Upper lobe of right lung (tissue), 1 donor: Measurements from ENCODE around the gene MED12L. TPM values are rescaled to one million over a fixed set of nuclear protein-coding genes. Genes with fewer than 3 reads are reported as not detected.

Source experiments
- ATAC-seq: fragments of 200-7000 bp; cut with Tn5 transposase; one replicate; pipeline ENCODE4 v1.9.1; 2020; ENCODE audit warnings: mild to moderate bottlenecking, moderate library complexity
- DNase-seq: peaks from one replicate; pipeline ENCODE4 v3.0.0-alpha.2; 2020
- H3K27ac ChIP-seq: fragments of 200-600 bp; one replicate; pipeline ENCODE4 v1.8.0; 2022
- H3K27me3 ChIP-seq: fragments of 200-600 bp; one replicate; pipeline ENCODE4 v1.8.0; 2022; ENCODE audit warnings: mild to moderate bottlenecking
- H3K36me3 ChIP-seq: fragments of 200-600 bp; one replicate; pipeline ENCODE4 v1.8.0; 2022
- H3K4me1 ChIP-seq: fragments of 200-600 bp; one replicate; pipeline ENCODE4 v1.8.0; 2022
- H3K4me3 ChIP-seq: fragments of 200-600 bp; one replicate; pipeline ENCODE4 v1.8.0; 2022; ENCODE audit warnings: mild to moderate bottlenecking
- H3K9me3 ChIP-seq: fragments of 200-600 bp; one replicate; pipeline ENCODE4 v1.8.0; 2022
- CTCF ChIP-seq: fragments of 200-600 bp; IDR thresholded peaks from one replicate; pipeline ENCODE4 v1.8.0; 2022; ENCODE audit warnings: antibody characterized with exemption
- intact Hi-C: fragments of 100-400 bp; cut with DNase I; formaldehyde crosslinking; loops from one replicate; pipeline ENCODE4 v1.11.0; 2022
- total RNA-seq: library from RNA; stranded (reverse); fragmentation: NEBNext Ultra II Directional; extraction: Animal tissue kit (Norgen Biotek cat#: 25700); gene quantifications from one replicate; pipeline ENCODE4 v1.2.1, GENCODE V29; 2021
- donor health status: DM: no; HTN: yes; CAD: no; lungs with severe emphysema.

Gene MED12L
- total RNA-seq, 1 donor from 2014 or later = 0.69 TPM

GRCh38 chr3:151198849-151199248 is 113.4 kb downstream of the MED12L start:
- Histone ChIP-seq H3K36me3 (no peaks in the 10 kb centered on the region), H3K27me3 (no peaks in the 10 kb centered on the region), H3K27ac (no peak overlapping the region), H3K9me3 (no peaks in the 10 kb centered on the region), H3K4me1 (no peaks in the 10 kb centered on the region), H3K4me3 (no peak overlapping the region)
- intact Hi-C loops = no loop called here
- no peak for DNase-seq
- no peak for TF ChIP-seq CTCF
- ATAC-seq = no peak

- Histone ChIP-seq H3K27me3 (no peaks in the 10 kb centered on the region), H3K27ac (no peak overlapping the region), H3K9me3 (no peaks in the 10 kb centered on the region), H3K4me1 (no peaks in the 10 kb centered on the region), H3K36me3 (no peaks in the 10 kb centered on the region), H3K4me3 (no peak overlapping the region)
- intact Hi-C loops = no loop called here
- no peak for DNase-seq
- no peak for ATAC-seq
- no peak for TF ChIP-seq CTCF
Observed at GRCh38 chr3:151199554-151200438, 114.3 kb downstream of the MED12L start.

GRCh38 chr3:151200586-151200985 is 115.1 kb downstream of the MED12L start:
- ATAC-seq (no peak), DNase-seq (no peak)
- Histone ChIP-seq H3K36me3 (no peaks in the 10 kb centered on the region), H3K4me1 (no peaks in the 10 kb centered on the region), H3K4me3 (no peak overlapping the region), H3K27me3 (no peaks in the 10 kb centered on the region), H3K27ac (no peak overlapping the region), H3K9me3 (no peaks in the 10 kb centered on the region)
- TF ChIP-seq CTCF = no peak
- intact Hi-C loops = no loop called here

GRCh38 chr3:151201051-151201730 is 115.7 kb downstream of the MED12L start:
- Histone ChIP-seq H3K27me3 (no peaks in the 10 kb centered on the region), H3K9me3 (no peaks in the 10 kb centered on the region), H3K4me3 (peak overlapping the region; percentile 21), H3K27ac (no peak overlapping the region), H3K36me3 (no peaks in the 10 kb centered on the region), H3K4me1 (no peaks in the 10 kb centered on the region)
- no peak for TF ChIP-seq CTCF
- intact Hi-C loops = no loop called here
- no peak for DNase-seq
- no peak for ATAC-seq

- no peak for DNase-seq
- no peaks in the 10 kb centered on the region for H3K9me3 ChIP-seq
- H3K36me3 ChIP-seq = no peaks in the 10 kb centered on the region
- peak within 1 kb of the TSS; percentile 21 for H3K4me3 ChIP-seq
- no peaks in the 10 kb centered on the region for H3K27me3 ChIP-seq
- H3K27ac ChIP-seq = peak within 1 kb of the TSS; percentile 48
- no peak for ATAC-seq
- no peaks in the 10 kb centered on the region for H3K4me1 ChIP-seq
- intact Hi-C loops = no loop called here
- no peak for TF ChIP-seq CTCF
Observed at GRCh38 chr3:151203051-151203420, 117.6 kb downstream of the MED12L start, which contains the start of gene GPR171. Gene GPR171, minus strand, starts transcription at chr3:151203216. Its CDS starts 3,830 bp downstream, at chr3:151199386.
